ENCODE data around the gene CEMIP. TPM values are rescaled to one million over a fixed set of nuclear protein-coding genes. Genes with fewer than 3 reads are reported as not detected.

Gene CEMIP
- total and polyA plus RNA-seq, 10 of the 15 experiments (the other 5 are each of a cell fraction or from before 2014, with no cell fraction given), result 0.01 to 0.44 (median 0.16) TPM; not detected in 6

DNA sequence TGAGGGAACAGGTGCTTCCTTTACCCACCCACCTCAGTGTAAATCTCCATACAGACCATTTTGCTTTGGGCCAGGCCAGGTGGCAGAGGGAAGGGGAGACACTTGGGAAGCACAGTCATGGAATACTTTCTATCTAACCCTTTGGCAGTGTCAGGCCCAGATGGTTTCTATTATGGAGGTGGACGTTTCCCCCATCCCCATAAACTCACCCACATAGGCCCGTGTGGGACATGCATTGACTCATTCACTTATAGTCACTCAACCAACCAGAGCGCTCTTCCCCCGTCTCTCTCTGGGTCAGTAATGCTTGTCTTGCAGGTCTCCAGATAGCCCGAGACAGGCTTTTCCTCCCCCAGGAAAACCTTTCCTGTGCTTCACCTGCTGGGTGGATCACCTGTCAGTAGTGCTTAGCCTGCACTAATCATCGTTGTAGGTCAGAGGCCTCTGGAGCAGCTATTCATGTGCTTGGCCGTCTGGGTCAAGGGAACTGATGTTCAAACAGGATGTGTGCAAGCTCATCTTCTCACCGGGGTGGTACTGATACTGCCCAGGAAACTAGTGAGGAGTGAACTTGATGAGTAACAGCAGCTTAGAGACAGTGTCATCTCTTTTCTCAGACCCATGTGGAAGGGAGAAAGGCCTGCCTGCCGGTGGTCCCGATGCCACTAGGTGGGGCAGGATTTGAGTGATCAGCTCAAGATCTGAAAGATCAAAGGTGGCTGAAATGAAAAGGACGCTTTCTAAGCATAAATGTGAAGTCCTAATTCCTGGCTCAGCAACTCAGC is 67.1 kb downstream of the CEMIP start:
- Histone ChIP-seq H3K9ac (ENCODE audit: control insufficient read depth, insufficient read depth, low read length) (no peak overlapping the region), H2AFZ (ENCODE audit: control insufficient read depth, low read depth, low read length) (no peak overlapping the region), H4K20me1 (ENCODE audit: control insufficient read depth, insufficient read depth) (no peaks in the 10 kb centered on the region), H3K4me1 (ENCODE audit: control insufficient read depth, insufficient read depth, low read length) (no peaks in the 10 kb centered on the region), H3K79me2 (ENCODE audit: control insufficient read depth, insufficient read depth, low read length) (no peaks in the 10 kb centered on the region), H3K9me3 (replicated peaks; ENCODE audit: control insufficient read depth, insufficient read depth, low read length) (no peaks in the 10 kb centered on the region), H3K27me3 (replicated peaks in 1 of 2; ENCODE audit: control insufficient read depth in 2 of 2, insufficient read depth in 2 of 2, low read length in 1 of 2) (no peaks in the 10 kb centered on the region; a peak in 2 of 4 replicates), H3K36me3 (ENCODE audit: control insufficient read depth in 2 of 2, insufficient read depth in 2 of 2, low read length in 1 of 2) (no peaks in the 10 kb centered on the region), H3K27ac (ENCODE audit: control insufficient read depth, insufficient read depth) (no peak overlapping the region), H3K4me3 (no peak overlapping the region), H3K4me2 (ENCODE audit: control insufficient read depth, insufficient read depth) (no peak overlapping the region)
- FAIRE-seq (no peak), DNase-seq (ENCODE audit: low read depth, low spot score) (no peak), ATAC-seq (no peak)
- no peak for TF ChIP-seq ATF7 (IDR thresholded peaks at IDR 0.05; ENCODE audit: low read depth)
- WGBS (ENCODE audit: insufficient coverage, insufficient replicate concordance, low lambda C conversion rate, missing lambda C conversion rate), result 26% methylated on average over 11 of the region's 11 CpGs
- in situ Hi-C loops (cut with MboI) (no loop called here), intact Hi-C loops (cut with micrococcal nuclease; ENCODE audit: unreplicated experiment) (no loop called here)
- ChIA-PET SMC1A (ENCODE audit: uncharacterized antibody, unreplicated experiment) (no interaction called here), POLR2A (no interaction called here), CTCF (interaction anchor here (1.3 kb wide), 1 partner anchor 124 kb away, joined by 4 read pairs; no protein-coding TSS in a partner anchor), RAD21 (ENCODE audit: unreplicated experiment) (no interaction called here)
- no TSS peak for BruUV-seq (replicated peaks)

DNA sequence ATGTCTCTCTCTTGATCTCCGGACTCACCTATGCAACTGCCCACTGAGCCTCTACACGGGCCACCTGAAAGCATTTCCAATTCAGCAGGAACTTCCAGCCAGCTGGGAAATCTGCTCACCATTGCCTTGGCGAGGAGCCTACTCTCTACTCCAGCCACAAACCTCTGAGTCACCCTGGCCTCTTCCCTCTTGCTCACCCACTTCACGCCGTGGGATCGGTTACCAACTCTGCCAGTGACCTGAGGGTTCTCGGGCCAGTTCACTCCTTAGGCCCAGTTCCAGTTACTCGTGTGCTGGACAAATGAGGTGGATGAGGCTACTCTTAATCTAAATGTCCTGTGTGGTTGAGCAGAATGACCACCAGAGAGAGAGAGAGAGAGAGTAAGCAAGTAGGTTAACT is 70.1 kb downstream of the CEMIP start:
- SMC1A ChIA-PET (ENCODE audit: uncharacterized antibody, unreplicated experiment), result no interaction called here
- no peaks in the 10 kb centered on the region for H3K4me1 ChIP-seq (ENCODE audit: control insufficient read depth, insufficient read depth, low read length)
- H3K27ac ChIP-seq (ENCODE audit: control insufficient read depth, insufficient read depth), result no peak overlapping the region
- H3K9me3 ChIP-seq (replicated peaks; ENCODE audit: control insufficient read depth, insufficient read depth, low read length), result no peaks in the 10 kb centered on the region
- WGBS (ENCODE audit: insufficient coverage, insufficient replicate concordance, low lambda C conversion rate, missing lambda C conversion rate), result 27% methylated on average over 8 of the region's 8 CpGs
- no peaks in the 10 kb centered on the region for H3K36me3 ChIP-seq (ENCODE audit: control insufficient read depth in 2 of 2, insufficient read depth in 2 of 2, low read length in 1 of 2)
- H3K9ac ChIP-seq (ENCODE audit: control insufficient read depth, insufficient read depth, low read length), result no peak overlapping the region
- no peak for ATAC-seq
- no peak overlapping the region for H3K4me2 ChIP-seq (ENCODE audit: control insufficient read depth, insufficient read depth)
- in situ Hi-C loops (cut with MboI) (no loop called here), intact Hi-C loops (cut with micrococcal nuclease; ENCODE audit: unreplicated experiment) (no loop called here)
- no peaks in the 10 kb centered on the region for H4K20me1 ChIP-seq (ENCODE audit: control insufficient read depth, insufficient read depth)
- CTCF ChIA-PET, result no interaction called here
- H3K4me3 ChIP-seq, result no peak overlapping the region
- H3K27me3 ChIP-seq (replicated peaks in 1 of 2; ENCODE audit: control insufficient read depth in 2 of 2, insufficient read depth in 2 of 2, low read length in 1 of 2), result peaks cover 0 to 3% of the 10 kb centered on the region in 2 experiments; a peak in 2 of 4 replicates
- FAIRE-seq, result no peak
- no TSS peak for BruUV-seq (replicated peaks)
- POLR2A ChIA-PET, result no interaction called here
- H3K79me2 ChIP-seq (ENCODE audit: control insufficient read depth, insufficient read depth, low read length), result no peaks in the 10 kb centered on the region
- H2AFZ ChIP-seq (ENCODE audit: control insufficient read depth, low read depth, low read length), result no peak overlapping the region
- RAD21 ChIA-PET (ENCODE audit: unreplicated experiment), result no interaction called here
- DNase-seq (ENCODE audit: low read depth, low spot score), result no peak
- no peak for TF ChIP-seq CEBPB (IDR thresholded peaks at IDR 0.05; ENCODE audit: borderline replicate concordance in 1 of 2, low read depth in 2 of 2, low read length in 2 of 2)
- TF ChIP-seq, protein P1, sequence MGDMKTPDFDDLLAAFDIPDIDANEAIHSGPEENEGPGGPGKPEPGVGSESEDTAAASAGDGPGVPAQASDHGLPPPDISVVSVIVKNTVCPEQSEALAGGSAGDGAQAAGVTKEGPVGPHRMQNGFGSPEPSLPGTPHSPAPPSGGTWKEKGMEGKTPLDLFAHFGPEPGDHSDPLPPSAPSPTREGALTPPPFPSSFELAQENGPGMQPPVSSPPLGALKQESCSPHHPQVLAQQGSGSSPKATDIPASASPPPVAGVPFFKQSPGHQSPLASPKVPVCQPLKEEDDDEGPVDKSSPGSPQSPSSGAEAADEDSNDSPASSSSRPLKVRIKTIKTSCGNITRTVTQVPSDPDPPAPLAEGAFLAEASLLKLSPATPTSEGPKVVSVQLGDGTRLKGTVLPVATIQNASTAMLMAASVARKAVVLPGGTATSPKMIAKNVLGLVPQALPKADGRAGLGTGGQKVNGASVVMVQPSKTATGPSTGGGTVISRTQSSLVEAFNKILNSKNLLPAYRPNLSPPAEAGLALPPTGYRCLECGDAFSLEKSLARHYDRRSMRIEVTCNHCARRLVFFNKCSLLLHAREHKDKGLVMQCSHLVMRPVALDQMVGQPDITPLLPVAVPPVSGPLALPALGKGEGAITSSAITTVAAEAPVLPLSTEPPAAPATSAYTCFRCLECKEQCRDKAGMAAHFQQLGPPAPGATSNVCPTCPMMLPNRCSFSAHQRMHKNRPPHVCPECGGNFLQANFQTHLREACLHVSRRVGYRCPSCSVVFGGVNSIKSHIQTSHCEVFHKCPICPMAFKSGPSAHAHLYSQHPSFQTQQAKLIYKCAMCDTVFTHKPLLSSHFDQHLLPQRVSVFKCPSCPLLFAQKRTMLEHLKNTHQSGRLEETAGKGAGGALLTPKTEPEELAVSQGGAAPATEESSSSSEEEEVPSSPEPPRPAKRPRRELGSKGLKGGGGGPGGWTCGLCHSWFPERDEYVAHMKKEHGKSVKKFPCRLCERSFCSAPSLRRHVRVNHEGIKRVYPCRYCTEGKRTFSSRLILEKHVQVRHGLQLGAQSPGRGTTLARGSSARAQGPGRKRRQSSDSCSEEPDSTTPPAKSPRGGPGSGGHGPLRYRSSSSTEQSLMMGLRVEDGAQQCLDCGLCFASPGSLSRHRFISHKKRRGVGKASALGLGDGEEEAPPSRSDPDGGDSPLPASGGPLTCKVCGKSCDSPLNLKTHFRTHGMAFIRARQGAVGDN (IDR thresholded peaks at IDR 0.05), result no peak
- TF ChIP-seq TAF1 (IDR thresholded peaks at IDR 0.05; ENCODE audit: borderline replicate concordance, low read depth, low read length), result no peak
- no peak for TF ChIP-seq SIX5 (IDR thresholded peaks at IDR 0.05; ENCODE audit: low read depth, low read length, severe bottlenecking)
- TF ChIP-seq, protein P2, sequence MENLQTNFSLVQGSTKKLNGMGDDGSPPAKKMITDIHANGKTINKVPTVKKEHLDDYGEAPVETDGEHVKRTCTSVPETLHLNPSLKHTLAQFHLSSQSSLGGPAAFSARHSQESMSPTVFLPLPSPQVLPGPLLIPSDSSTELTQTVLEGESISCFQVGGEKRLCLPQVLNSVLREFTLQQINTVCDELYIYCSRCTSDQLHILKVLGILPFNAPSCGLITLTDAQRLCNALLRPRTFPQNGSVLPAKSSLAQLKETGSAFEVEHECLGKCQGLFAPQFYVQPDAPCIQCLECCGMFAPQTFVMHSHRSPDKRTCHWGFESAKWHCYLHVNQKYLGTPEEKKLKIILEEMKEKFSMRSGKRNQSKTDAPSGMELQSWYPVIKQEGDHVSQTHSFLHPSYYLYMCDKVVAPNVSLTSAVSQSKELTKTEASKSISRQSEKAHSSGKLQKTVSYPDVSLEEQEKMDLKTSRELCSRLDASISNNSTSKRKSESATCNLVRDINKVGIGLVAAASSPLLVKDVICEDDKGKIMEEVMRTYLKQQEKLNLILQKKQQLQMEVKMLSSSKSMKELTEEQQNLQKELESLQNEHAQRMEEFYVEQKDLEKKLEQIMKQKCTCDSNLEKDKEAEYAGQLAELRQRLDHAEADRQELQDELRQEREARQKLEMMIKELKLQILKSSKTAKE (IDR thresholded peaks at IDR 0.05; ENCODE audit: low read depth, poor library complexity, severe bottlenecking), result no peak
- no peak for TF ChIP-seq RCOR1 (conservative IDR thresholded peaks at IDR 0.05; ENCODE audit: low read depth, low read length)
- TF ChIP-seq CREM (IDR thresholded peaks at IDR 0.05; ENCODE audit: low read depth), result no peak
- TF ChIP-seq JUNB (IDR thresholded peaks at IDR 0.05), result no peak
- no peak for TF ChIP-seq TCF7 (IDR thresholded peaks at IDR 0.05; ENCODE audit: borderline replicate concordance)
- TF ChIP-seq ZNF217 (IDR thresholded peaks at IDR 0.05), result no peak

All from GM12878 (cell line).